CD8-positive, alpha-beta memory T cell (primary cell): ENCODE results near the gene GAS2L2. TPM values are rescaled to one million over a fixed set of nuclear protein-coding genes. Genes with fewer than 3 reads are reported as not detected.

ENCODE experiments used
- CTCF ChIA-PET: fragments of 350-600 bp; sonication (Branson Sonifier 250); formaldehyde crosslinking; loops from one replicate; lab custom pipeline; 2021; ENCODE audit warnings: antibody characterized with exemption; lab: Charles Lee
- POLR2A ChIA-PET: fragments of 350-600 bp; sonication (Branson Sonifier 250); formaldehyde crosslinking; loops from one replicate; lab custom pipeline; 2021; ENCODE audit warnings: antibody characterized with exemption; lab: Charles Lee
- DNase-seq, 5 donors: peaks; one replicate each; pipeline versions ENCODE4 v3.0.0 to v3.0.0-alpha.2; 2020 to 2022; ENCODE audit warnings: mixed read lengths in 1 of 5
- H3K27ac ChIP-seq: one replicate; pipeline ENCODE4 v1.7.0; 2013; ENCODE audit warnings: low read depth, mild to moderate bottlenecking, low read length, moderate library complexity
- H3K27me3 ChIP-seq: 2 replicates; pipeline ENCODE4 v1.7.0; 2013; ENCODE audit warnings: low read length, mild to moderate bottlenecking; ENCODE audit not compliant: insufficient read depth, poor library complexity, severe bottlenecking
- H3K36me3 ChIP-seq: 2 replicates; pipeline ENCODE4 v1.7.0; 2013; ENCODE audit warnings: mild to moderate bottlenecking, low read length, moderate library complexity; ENCODE audit not compliant: insufficient read depth
- H3K4me1 ChIP-seq: 2 replicates; pipeline ENCODE4 v1.7.0; 2013; ENCODE audit warnings: mild to moderate bottlenecking, low read length, moderate library complexity; ENCODE audit not compliant: insufficient read depth
- H3K4me3 ChIP-seq: 2 replicates; pipeline ENCODE4 v1.7.0; 2013; ENCODE audit warnings: mild to moderate bottlenecking, low read length
- H3K9me3 ChIP-seq: 2 replicates; pipeline ENCODE4 v1.7.0; 2013; ENCODE audit warnings: mild to moderate bottlenecking, low read length
- H3K27ac Mint-ChIP-seq, 8 donors: one replicate each; pipeline ENCODE4 v1.8.0; 2020 to 2021; ENCODE audit warnings: mixed read lengths in 8 of 8, mild to moderate bottlenecking in 6 of 8, inconsistent platforms in 3 of 8, moderate library complexity in 3 of 8
- H3K27me3 Mint-ChIP-seq, 2 donors: one replicate each; pipeline ENCODE4 v1.8.0; 2020 to 2021; ENCODE audit warnings: mixed read lengths in 2 of 2, mild to moderate bottlenecking in 1 of 2, moderate library complexity in 1 of 2
- H3K36me3 Mint-ChIP-seq, 3 donors: one replicate each; pipeline ENCODE4 v1.8.0; 2020 to 2021; ENCODE audit warnings: mixed read lengths in 3 of 3, inconsistent platforms in 1 of 3, mild to moderate bottlenecking in 1 of 3
- H3K4me1 Mint-ChIP-seq, 3 donors: one replicate each; pipeline ENCODE4 v1.8.0; 2020 to 2021; ENCODE audit warnings: mixed read lengths in 3 of 3, inconsistent platforms in 1 of 3, mild to moderate bottlenecking in 1 of 3
- H3K4me3 Mint-ChIP-seq, 7 donors: one replicate each; pipeline ENCODE4 v1.8.0; 2020 to 2021; ENCODE audit warnings: mixed read lengths in 7 of 7, mild to moderate bottlenecking in 6 of 7, moderate library complexity in 4 of 7, inconsistent platforms in 2 of 7
- H3K9me3 Mint-ChIP-seq, 5 donors: one replicate each; pipeline ENCODE4 v1.8.0; 2020 to 2022; ENCODE audit warnings: mixed read lengths in 5 of 5, mild to moderate bottlenecking in 3 of 5, moderate library complexity in 2 of 5, inconsistent platforms in 1 of 5
- polyA plus RNA-seq: library from polyadenylated mRNA; unstranded; fragments of 300-500 nt; fragmentation: Illumina TruSeq; gene quantifications from one replicate; pipeline ENCODE4 v1.2.3, GENCODE V29; 2021
- total RNA-seq, 2 experiments: library from RNA; stranded (reverse); gene quantifications; one replicate each; pipeline ENCODE4 v1.2.3, GENCODE V29; 2021

Gene GAS2L2
- total and polyA plus RNA-seq, 3 experiments from 2014 or later = 0.07 TPM; not detected in 2

DNA sequence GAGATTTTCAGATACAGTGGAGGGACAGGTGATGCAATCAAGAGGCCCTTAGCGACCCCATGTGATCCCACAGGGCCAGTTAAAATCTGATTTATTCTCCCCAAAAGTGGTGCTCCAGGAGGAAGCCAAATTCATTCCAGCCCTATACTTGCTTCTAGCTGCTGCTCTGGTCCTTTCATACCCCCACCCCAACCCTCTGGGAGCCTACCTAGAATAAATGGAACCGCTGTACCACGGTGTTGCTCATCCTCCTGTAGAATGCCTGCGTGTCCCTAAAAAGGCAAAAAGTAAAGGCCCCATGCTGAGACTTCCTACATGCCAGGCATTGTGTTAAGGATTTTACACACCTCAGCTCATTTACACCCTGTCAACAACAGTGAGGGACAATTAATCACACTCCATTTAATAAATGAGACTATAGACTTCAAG is 23.6 kb downstream of the GAS2L2 start:
- H3K4me1 ChIP-seq = peaks cover 8% of the 10 kb centered on the region
- H3K9me3 ChIP-seq = no peaks in the 10 kb centered on the region
- peaks cover 12 to 24% (median 19%) of the 10 kb centered on the region in 3 donors for H3K4me1 Mint-ChIP-seq
- no peak overlapping the region for H3K4me3 ChIP-seq
- no peak for DNase-seq
- H3K36me3 Mint-ChIP-seq = peaks cover 12 to 41% (median 19%) of the 10 kb centered on the region in 3 donors
- no peak overlapping the region for H3K27ac ChIP-seq
- peak overlapping the region in 1 of 8 donors; percentile 71 for H3K27ac Mint-ChIP-seq
- CTCF ChIA-PET = interaction anchor here (1.9 kb wide), 1 partner anchor 18 kb away, joined by 7 read pairs; no protein-coding TSS in a partner anchor
- peak overlapping the region in 4 of 7 donors; percentile 12 to 60 (median 44) for H3K4me3 Mint-ChIP-seq
- no peaks in the 10 kb centered on the region for H3K27me3 ChIP-seq
- POLR2A ChIA-PET = interaction anchor here (0.5 kb wide), 1 partner anchor 32 kb away, joined by 4 read pairs; no protein-coding TSS in a partner anchor
- H3K9me3 Mint-ChIP-seq = no peaks in the 10 kb centered on the region
- H3K36me3 ChIP-seq = peaks cover 16% of the 10 kb centered on the region
- peaks cover 0 to 2% of the 10 kb centered on the region in 2 donors for H3K27me3 Mint-ChIP-seq

GRCh38 chr17:35728551-35728950 is 24.5 kb downstream of the GAS2L2 start:
- H3K9me3 Mint-ChIP-seq = peaks cover 0 to 1% (median 0%) of the 10 kb centered on the region in 5 donors
- H3K36me3 Mint-ChIP-seq = peaks cover 15 to 50% (median 26%) of the 10 kb centered on the region in 3 donors
- no peak overlapping the region for H3K4me3 ChIP-seq
- no peak overlapping the region for H3K27ac Mint-ChIP-seq
- H3K36me3 ChIP-seq = peaks cover 24% of the 10 kb centered on the region
- H3K27me3 ChIP-seq = no peaks in the 10 kb centered on the region
- no peak overlapping the region for H3K27ac ChIP-seq
- H3K9me3 ChIP-seq = no peaks in the 10 kb centered on the region
- ChIA-PET CTCF (interaction anchor here (0.6 to 1.9 kb wide), 2 partner anchors 19 to 418 kb away, joined by 4 to 7 read pairs; no protein-coding TSS in a partner anchor), POLR2A (no interaction called here)
- H3K4me1 ChIP-seq = peaks cover 8% of the 10 kb centered on the region
- no peak overlapping the region for H3K4me3 Mint-ChIP-seq
- DNase-seq = no peak
- peaks cover 12 to 24% (median 19%) of the 10 kb centered on the region in 3 donors for H3K4me1 Mint-ChIP-seq
- peaks cover 0 to 2% of the 10 kb centered on the region in 2 donors for H3K27me3 Mint-ChIP-seq

DNA sequence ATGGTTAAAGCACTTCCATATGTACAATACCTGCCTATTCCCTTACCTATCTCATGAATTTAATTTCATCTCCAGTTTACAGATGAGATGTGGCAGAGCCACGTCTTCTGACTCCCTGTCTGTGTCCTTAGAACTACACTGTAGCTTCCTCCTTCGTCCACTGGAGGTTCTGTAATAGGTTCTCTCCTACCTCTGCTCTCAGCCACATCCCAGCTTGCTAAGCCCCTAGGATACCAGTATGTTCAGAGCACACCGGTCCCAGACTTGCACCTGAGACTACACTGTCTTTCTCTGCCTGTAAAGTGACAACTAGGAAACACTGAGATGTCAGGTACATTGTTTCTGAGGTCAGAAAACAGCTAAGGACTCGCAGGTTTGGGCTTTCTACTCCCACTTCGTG is 25.4 kb downstream of the GAS2L2 start:
- H3K9me3 Mint-ChIP-seq = peaks cover 0 to 1% (median 0%) of the 10 kb centered on the region in 5 donors
- ChIA-PET POLR2A (no interaction called here), CTCF (interaction anchor here (1.1 kb wide), 2 partner anchors 21 to 37 kb away, joined by 3 to 4 read pairs; no protein-coding TSS in a partner anchor)
- H3K36me3 ChIP-seq = peaks cover 27% of the 10 kb centered on the region
- H3K27ac ChIP-seq = no peak overlapping the region
- DNase-seq = no peak
- H3K27me3 Mint-ChIP-seq = peaks cover 0 to 2% of the 10 kb centered on the region in 2 donors
- peaks cover 20 to 59% (median 26%) of the 10 kb centered on the region in 3 donors for H3K36me3 Mint-ChIP-seq
- no peak overlapping the region for H3K4me3 ChIP-seq
- H3K9me3 ChIP-seq = no peaks in the 10 kb centered on the region
- peaks cover 8% of the 10 kb centered on the region for H3K4me1 ChIP-seq
- H3K27me3 ChIP-seq = no peaks in the 10 kb centered on the region
- peaks cover 12 to 24% (median 17%) of the 10 kb centered on the region in 3 donors for H3K4me1 Mint-ChIP-seq
- no peak overlapping the region for H3K4me3 Mint-ChIP-seq
- H3K27ac Mint-ChIP-seq = peak overlapping the region in 1 of 8 donors; percentile 39

GRCh38 chr17:35726953-35727460 is 26.0 kb downstream of the GAS2L2 start:
- Mint-ChIP-seq H3K9me3 (peaks cover 0 to 1% (median 0%) of the 10 kb centered on the region in 5 donors), H3K27me3 (peaks cover 0 to 2% of the 10 kb centered on the region in 2 donors), H3K4me3 (no peak overlapping the region), H3K27ac (peak overlapping the region in 1 of 8 donors; percentile 39), H3K4me1 (peaks cover 12 to 20% (median 17%) of the 10 kb centered on the region in 3 donors), H3K36me3 (peaks cover 21 to 65% (median 26%) of the 10 kb centered on the region in 3 donors)
- POLR2A ChIA-PET = no interaction called here
- H3K36me3 ChIP-seq = peaks cover 27% of the 10 kb centered on the region
- H3K9me3 ChIP-seq = no peaks in the 10 kb centered on the region
- DNase-seq = no peak
- no peak overlapping the region for H3K4me3 ChIP-seq
- H3K27me3 ChIP-seq = no peaks in the 10 kb centered on the region
- CTCF ChIA-PET = interaction anchor here (1.1 kb wide), 2 partner anchors 21 to 37 kb away, joined by 3 to 4 read pairs; no protein-coding TSS in a partner anchor
- H3K4me1 ChIP-seq = peaks cover 8% of the 10 kb centered on the region
- no peak overlapping the region for H3K27ac ChIP-seq

- peaks cover 12 to 19% (median 16%) of the 10 kb centered on the region in 3 donors for H3K4me1 Mint-ChIP-seq
- Histone ChIP-seq H3K36me3 (peaks cover 27% of the 10 kb centered on the region), H3K4me1 (peaks cover 8% of the 10 kb centered on the region), H3K27ac (no peak overlapping the region), H3K4me3 (no peak overlapping the region), H3K9me3 (no peaks in the 10 kb centered on the region), H3K27me3 (no peaks in the 10 kb centered on the region)
- no peak overlapping the region for H3K4me3 Mint-ChIP-seq
- ChIA-PET CTCF (interaction anchor here (1.1 kb wide), 1 partner anchor 22 kb away, joined by 4 read pairs; no protein-coding TSS in a partner anchor), POLR2A (no interaction called here)
- peaks cover 0 to 2% of the 10 kb centered on the region in 2 donors for H3K27me3 Mint-ChIP-seq
- H3K27ac Mint-ChIP-seq = no peak overlapping the region
- DNase-seq = no peak
- peaks cover 0 to 1% (median 0%) of the 10 kb centered on the region in 5 donors for H3K9me3 Mint-ChIP-seq
- peaks cover 21 to 70% (median 30%) of the 10 kb centered on the region in 3 donors for H3K36me3 Mint-ChIP-seq
Measured at GRCh38 chr17:35726127-35726952, 26.7 kb downstream of the GAS2L2 start.

- peaks cover 6 to 14% (median 10%) of the 10 kb centered on the region in 3 donors for H3K4me1 Mint-ChIP-seq
Measured at GRCh38 chr17:35725802-35726126, 27.3 kb downstream of the GAS2L2 start.

DNA sequence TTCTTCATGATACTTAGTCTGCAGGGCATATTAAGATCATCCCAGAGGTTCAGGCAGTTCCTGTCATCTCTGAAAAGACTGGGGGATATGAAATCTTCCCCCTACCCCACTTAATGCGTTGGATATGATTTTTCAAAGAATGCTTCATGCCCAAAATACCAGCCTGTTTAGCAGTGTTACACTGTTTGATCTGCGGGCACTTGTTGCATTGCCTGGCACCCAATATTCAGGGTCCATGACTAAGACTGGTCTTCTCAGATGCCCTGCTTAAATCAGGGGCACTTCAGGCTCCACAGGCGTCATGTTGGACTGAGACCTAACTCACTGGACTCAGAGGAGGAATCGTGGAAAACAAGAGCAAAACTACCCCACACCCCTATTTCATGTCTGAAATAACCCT is 28.0 kb downstream of the GAS2L2 start:
- peaks cover 27% of the 10 kb centered on the region for H3K36me3 ChIP-seq
- H3K27me3 ChIP-seq = no peaks in the 10 kb centered on the region
- H3K4me3 Mint-ChIP-seq = no peak overlapping the region
- H3K27me3 Mint-ChIP-seq = no peaks in the 10 kb centered on the region
- H3K4me1 ChIP-seq = no peaks in the 10 kb centered on the region
- peaks cover 0 to 1% (median 0%) of the 10 kb centered on the region in 5 donors for H3K9me3 Mint-ChIP-seq
- no peaks in the 10 kb centered on the region for H3K9me3 ChIP-seq
- DNase-seq = no peak
- CTCF ChIA-PET = no interaction called here
- H3K4me3 ChIP-seq = no peak overlapping the region
- H3K27ac Mint-ChIP-seq = peak overlapping the region in 2 of 8 donors; percentile 9 to 64
- H3K27ac ChIP-seq = no peak overlapping the region
- peaks cover 22 to 80% (median 30%) of the 10 kb centered on the region in 3 donors for H3K36me3 Mint-ChIP-seq
- H3K4me1 Mint-ChIP-seq = peaks cover 0 to 8% (median 5%) of the 10 kb centered on the region in 3 donors
- POLR2A ChIA-PET = no interaction called here

More at GRCh38 chr17:35725802-35726126, 27.3 kb downstream of the GAS2L2 start:
- H3K36me3 ChIP-seq = peaks cover 27% of the 10 kb centered on the region
- Mint-ChIP-seq H3K27me3 (peaks cover 0 to 2% of the 10 kb centered on the region in 2 donors), H3K27ac (peak overlapping the region in 2 of 8 donors; percentile 7 to 42), H3K4me3 (no peak overlapping the region), H3K9me3 (peaks cover 0 to 1% (median 0%) of the 10 kb centered on the region in 5 donors), H3K36me3 (peaks cover 21 to 76% (median 28%) of the 10 kb centered on the region in 3 donors)
- no peaks in the 10 kb centered on the region for H3K9me3 ChIP-seq
- CTCF ChIA-PET = no interaction called here
- no peak overlapping the region for H3K4me3 ChIP-seq
- H3K27me3 ChIP-seq = no peaks in the 10 kb centered on the region
- H3K27ac ChIP-seq = no peak overlapping the region
- DNase-seq = no peak
- POLR2A ChIA-PET = no interaction called here
- H3K4me1 ChIP-seq = peaks cover 2% of the 10 kb centered on the region
